Measurements from ENCODE around the gene FHL2.

Gene FHL2

GRCh38 chr2:105422801-105423200 is 23.9 kb upstream of the FHL2 start:
- no peak for TF ChIP-seq REST (IDR thresholded peaks at IDR 0.05; ENCODE audit: insufficient read depth in 1 of 2, low read depth in 2 of 2, low read length in 2 of 2)
- TF ChIP-seq POLR2AphosphoS5 (IDR thresholded peaks at IDR 0.05; ENCODE audit: low read depth, low read length), result no peak
- TF ChIP-seq TAF1 (IDR thresholded peaks at IDR 0.05; ENCODE audit: borderline replicate concordance, insufficient read depth, low read length), result no peak
- no peak for TF ChIP-seq FOXP2 (optimal IDR thresholded peaks at IDR 0.05; ENCODE audit: borderline replicate concordance, extremely low read depth, extremely low read length, insufficient read depth)

GRCh38 chr2:105421053-105421452 is 22.2 kb upstream of the FHL2 start:
- TF ChIP-seq TAF1 (IDR thresholded peaks at IDR 0.05; ENCODE audit: borderline replicate concordance, insufficient read depth, low read length), result no peak
- no peak for TF ChIP-seq SIN3A (IDR thresholded peaks at IDR 0.05; ENCODE audit: borderline replicate concordance, insufficient read depth, low read length)
- TF ChIP-seq REST (IDR thresholded peaks at IDR 0.05; ENCODE audit: insufficient read depth in 1 of 2, low read depth in 2 of 2, low read length in 2 of 2), result no peak
- no peak for TF ChIP-seq POLR2AphosphoS5 (IDR thresholded peaks at IDR 0.05; ENCODE audit: low read depth, low read length)
- no peak for TF ChIP-seq FOXP2 (optimal IDR thresholded peaks at IDR 0.05; ENCODE audit: borderline replicate concordance, extremely low read depth, extremely low read length, insufficient read depth)

GRCh38 chr2:105418522-105418921 is 19.7 kb upstream of the FHL2 start:
- TF ChIP-seq SIN3A (IDR thresholded peaks at IDR 0.05; ENCODE audit: borderline replicate concordance, insufficient read depth, low read length) (no peak), REST (IDR thresholded peaks at IDR 0.05; ENCODE audit: insufficient read depth in 1 of 2, low read depth in 2 of 2, low read length in 2 of 2) (no peak), TAF1 (IDR thresholded peaks at IDR 0.05; ENCODE audit: borderline replicate concordance, insufficient read depth, low read length) (no peak), POLR2AphosphoS5 (IDR thresholded peaks at IDR 0.05; ENCODE audit: low read depth, low read length) (no peak), FOXP2 (optimal IDR thresholded peaks at IDR 0.05; ENCODE audit: borderline replicate concordance, extremely low read depth, extremely low read length, insufficient read depth) (no peak)

- TF ChIP-seq POLR2AphosphoS5 (IDR thresholded peaks at IDR 0.05; ENCODE audit: low read depth, low read length) (no peak), FOXP2 (optimal IDR thresholded peaks at IDR 0.05; ENCODE audit: borderline replicate concordance, extremely low read depth, extremely low read length, insufficient read depth) (no peak), TAF1 (IDR thresholded peaks at IDR 0.05; ENCODE audit: borderline replicate concordance, insufficient read depth, low read length) (no peak), SIN3A (IDR thresholded peaks at IDR 0.05; ENCODE audit: borderline replicate concordance, insufficient read depth, low read length) (no peak), REST (IDR thresholded peaks at IDR 0.05; ENCODE audit: insufficient read depth in 1 of 2, low read depth in 2 of 2, low read length in 2 of 2) (no peak)
Observed at GRCh38 chr2:105417857-105418436, 19.1 kb upstream of the FHL2 start.

GRCh38 chr2:105416156-105416555 is 17.3 kb upstream of the FHL2 start:
- TF ChIP-seq TAF1 (IDR thresholded peaks at IDR 0.05; ENCODE audit: borderline replicate concordance, insufficient read depth, low read length), result no peak
- no peak for TF ChIP-seq SIN3A (IDR thresholded peaks at IDR 0.05; ENCODE audit: borderline replicate concordance, insufficient read depth, low read length)
- no peak for TF ChIP-seq REST (IDR thresholded peaks at IDR 0.05; ENCODE audit: insufficient read depth in 1 of 2, low read depth in 2 of 2, low read length in 2 of 2)

Data from PFSK-1 (cell line).